OCI-LY7 (cell line): ENCODE results near the gene RNF220. TPM values are rescaled to one million over a fixed set of nuclear protein-coding genes. Genes with fewer than 3 reads are reported as not detected.
A peak's percentile ranks its signal among the peaks of the same experiment; 100 is the strongest.

ENCODE experiments used
- BruUV-seq: library from RNA; stranded (reverse); fragments of 400-500 nt; replicated peaks from 2 replicates; lab custom pipeline; 2021; lab: Mats Ljungman, UMichigan
- CTCF ChIA-PET: fragments of 300-600 bp; sonication (Branson Sonifier 250); formaldehyde crosslinking; loops from one replicate; lab custom pipeline; 2022; ENCODE audit warnings: antibody characterized with exemption; ENCODE audit not compliant: unreplicated experiment; lab: Charles Lee
- POLR2A ChIA-PET: fragments of 300-600 bp; sonication (Branson Sonifier 250); formaldehyde crosslinking; loops from one replicate; lab custom pipeline; 2022; ENCODE audit warnings: antibody characterized with exemption; lab: Charles Lee
- DNase-seq: peaks from one replicate; pipeline ENCODE4 v3.0.0-alpha.2; 2015; ENCODE audit warnings: low spot score
- H2AFZ ChIP-seq: fragments of 200-600 bp; sonication (generic), shearing (Covaris generic); 2 replicates; pipeline ENCODE4 v1.6.1; 2014; ENCODE audit warnings: mild to moderate bottlenecking, antibody characterized with exemption, low read length, moderate library complexity
- H3K27ac ChIP-seq: fragments of 200-600 bp; sonication (generic); 2 replicates; pipeline ENCODE4 v1.5.1; 2014; ENCODE audit warnings: mixed run types, low read depth, mild to moderate bottlenecking, moderate library complexity, low read length, inconsistent platforms; ENCODE audit not compliant: poor library complexity, severe bottlenecking
- H3K36me3 ChIP-seq: fragments of 200-600 bp; sonication (generic); 2 replicates; pipeline ENCODE4 v1.6.1; 2014; ENCODE audit warnings: mild to moderate bottlenecking, antibody characterized with exemption, low read length, moderate library complexity, mixed read lengths; ENCODE audit not compliant: insufficient read depth
- H3K4me1 ChIP-seq: fragments of 200-600 bp; sonication (generic); 2 replicates; pipeline ENCODE4 v1.5.1; 2014; ENCODE audit warnings: mild to moderate bottlenecking, low read length; ENCODE audit not compliant: insufficient read depth, poor library complexity, severe bottlenecking
- H3K4me2 ChIP-seq: fragments of 200-600 bp; sonication (generic); 2 replicates; pipeline ENCODE4 v1.6.1; 2014; ENCODE audit warnings: mild to moderate bottlenecking, low read length
- H3K4me3 ChIP-seq: fragments of 200-600 bp; sonication (generic); 2 replicates; pipeline ENCODE4 v1.5.1; 2014; ENCODE audit warnings: mild to moderate bottlenecking, low read depth, low read length; ENCODE audit not compliant: poor library complexity, severe bottlenecking
- H3K79me2 ChIP-seq: fragments of 200-600 bp; sonication (generic); 2 replicates; pipeline ENCODE4 v1.6.1; 2016; ENCODE audit warnings: low read depth, mild to moderate bottlenecking, low read length, moderate library complexity, mixed read lengths; ENCODE audit not compliant: insufficient read depth
- H3K9me2 ChIP-seq: fragments of 200-600 bp; sonication (generic); 2 replicates; pipeline ENCODE4 v1.6.1; 2016; ENCODE audit warnings: mild to moderate bottlenecking, low read length, mixed read lengths; ENCODE audit not compliant: insufficient read depth
- H3K9me3 ChIP-seq: fragments of 200-600 bp; sonication (generic); 2 replicates; pipeline ENCODE4 v1.6.1; 2014; ENCODE audit warnings: mild to moderate bottlenecking, mixed run types, low read length, mixed read lengths
- H4K20me1 ChIP-seq: fragments of 200-600 bp; sonication (generic); 2 replicates; pipeline ENCODE4 v1.6.1; 2014; ENCODE audit warnings: mild to moderate bottlenecking, antibody characterized with exemption, low read length, moderate library complexity, mixed read lengths; ENCODE audit not compliant: insufficient read depth
- CTCF ChIP-seq: fragments of 200-600 bp; sonication (generic); conservative IDR thresholded peaks from 2 replicates; pipeline ENCODE4 v1.5.1; 2014; ENCODE audit warnings: mild to moderate bottlenecking, antibody characterized with exemption, low read length, moderate library complexity, mixed read lengths
- EZH2phosphoT487 ChIP-seq: fragments of 200-600 bp; sonication (generic); IDR thresholded peaks from 2 replicates; pipeline ENCODE4 v1.6.1; 2018; ENCODE audit warnings: low read depth, borderline replicate concordance, mild to moderate bottlenecking, mixed run types, antibody characterized with exemption, low read length, moderate library complexity, mixed read lengths
- intact Hi-C: fragments of 100-400 bp; cut with micrococcal nuclease; formaldehyde crosslinking; loops from one replicate; pipeline ENCODE4 v1.10.0; 2022; ENCODE audit not compliant: unreplicated experiment
- total RNA-seq, 2 experiments: library from RNA; depleted of rRNA in 1 of 2; stranded (reverse); fragments of >200 nt in 1 of 2; shearing (Covaris generic) in 1 of 2; gene quantifications; 2 replicates each; pipeline ENCODE4 v1.2.3, GENCODE V29; 2014 to 2022

The RNF220 gene
- total RNA-seq, 2 experiments from 2014 or later, result 82.3 to 85.5 TPM

GRCh38 chr1:44544960-44545359 lies 139.9 kb downstream of the RNF220 start:
- Histone ChIP-seq H2AFZ (no peak overlapping the region), H3K4me1 (no peaks in the 10 kb centered on the region), H3K36me3 (no peaks in the 10 kb centered on the region), H3K9me2 (no peaks in the 10 kb centered on the region), H3K4me3 (no peak overlapping the region), H3K4me2 (no peak overlapping the region), H3K27ac (no peak overlapping the region), H4K20me1 (no peaks in the 10 kb centered on the region), H3K79me2 (no peaks in the 10 kb centered on the region), H3K9me3 (no peaks in the 10 kb centered on the region)
- intact Hi-C loops, result no loop called here
- TF ChIP-seq CTCF, result no peak
- ChIA-PET CTCF (no interaction called here), POLR2A (no interaction called here)
- BruUV-seq, result no TSS peak
- DNase-seq, result no peak

GRCh38 chr1:44545961-44546360 lies 140.9 kb downstream of the RNF220 start:
- no peak overlapping the region for H3K4me2 ChIP-seq
- no peaks in the 10 kb centered on the region for H3K79me2 ChIP-seq
- DNase-seq, result no peak
- H3K9me3 ChIP-seq, result no peaks in the 10 kb centered on the region
- ChIA-PET POLR2A (no interaction called here), CTCF (interaction anchor here (1.2 kb wide), 1 partner anchor 10 kb away, joined by 5 read pairs; no protein-coding TSS in a partner anchor)
- H3K4me3 ChIP-seq, result no peak overlapping the region
- no peaks in the 10 kb centered on the region for H3K36me3 ChIP-seq
- H3K9me2 ChIP-seq, result no peaks in the 10 kb centered on the region
- no peak for TF ChIP-seq EZH2phosphoT487
- TF ChIP-seq CTCF, result no peak
- no TSS peak for BruUV-seq
- H3K4me1 ChIP-seq, result no peaks in the 10 kb centered on the region
- H4K20me1 ChIP-seq, result no peaks in the 10 kb centered on the region
- intact Hi-C loops, result no loop called here
- H2AFZ ChIP-seq, result no peak overlapping the region
- H3K27ac ChIP-seq, result no peak overlapping the region

GRCh38 chr1:44546403-44547053 lies 141.5 kb downstream of the RNF220 start:
- Histone ChIP-seq H2AFZ (no peak overlapping the region), H3K36me3 (no peaks in the 10 kb centered on the region), H3K27ac (no peak overlapping the region), H3K4me3 (no peak overlapping the region), H3K4me1 (no peaks in the 10 kb centered on the region), H3K79me2 (no peaks in the 10 kb centered on the region), H3K9me3 (no peaks in the 10 kb centered on the region), H3K4me2 (no peak overlapping the region), H4K20me1 (no peaks in the 10 kb centered on the region), H3K9me2 (no peaks in the 10 kb centered on the region)
- CTCF ChIA-PET, result interaction anchor here (1.2 kb wide), 1 partner anchor 10 kb away, joined by 5 read pairs; no protein-coding TSS in a partner anchor
- intact Hi-C loops, result no loop called here
- BruUV-seq, result no TSS peak
- TF ChIP-seq CTCF (peak; percentile 41; the same call in 1 of the 2 replicates), EZH2phosphoT487 (no peak)
- POLR2A ChIA-PET, result interaction anchor here (0.6 kb wide), 1 partner anchor 1975 kb away, joined by 3 read pairs; no protein-coding TSS in a partner anchor
- DNase-seq, result no peak
